DMS53 treated with DMSO at 0.1 percent for 48 hours (cell line): ENCODE data around the gene SHOC1.
"Not testable (repeated sequence)": the region's sequence is repeated elsewhere in the genome, so short reads cannot be mapped to it uniquely, and the experiment has no call there.

Source experiments
- DNase-seq: peaks from one replicate; lab custom pipeline; 2025; ENCODE audit not compliant: unreplicated experiment; lab: John Stamatoyannopoulos, UW

Gene SHOC1

DNA sequence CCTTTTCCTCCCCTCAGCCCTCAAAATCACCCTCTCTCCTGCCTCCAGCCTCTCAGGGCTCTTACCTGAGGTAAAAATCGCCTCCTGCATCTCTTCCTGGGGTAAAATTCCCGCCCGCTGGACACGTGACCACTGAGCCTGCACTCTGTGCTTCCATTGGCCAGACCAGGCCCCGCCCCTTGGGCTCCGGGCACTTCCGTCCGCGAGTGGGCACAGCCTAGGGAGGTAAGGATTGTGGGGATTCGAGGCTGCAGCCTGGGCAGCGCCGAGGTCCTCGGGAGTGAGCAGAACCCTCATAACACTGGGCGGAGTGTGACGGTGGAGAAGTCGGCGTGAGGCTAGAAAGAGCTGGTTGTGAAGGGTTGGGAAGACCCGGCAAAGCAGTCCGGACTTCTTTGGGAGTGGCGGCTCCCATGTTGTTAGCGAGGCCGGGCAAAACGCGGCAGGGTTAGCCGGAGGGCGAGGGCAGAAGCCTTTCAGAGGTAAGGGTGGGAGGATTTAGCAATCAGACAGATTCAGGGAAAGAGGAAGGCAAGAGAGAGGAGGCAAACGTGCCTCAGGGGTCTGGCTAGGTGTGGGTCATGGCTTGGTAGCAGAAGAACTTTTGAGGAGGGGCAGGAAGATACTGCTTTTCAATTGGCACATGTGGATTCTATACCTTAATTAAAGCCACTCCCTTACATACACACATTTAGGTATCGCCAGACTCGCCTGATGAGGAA, at the start of gene SHOC1:
SHOC1 (minus strand) TSS at position 103 of the 722 bp plus-strand sequence. CDS start 3,519 bp downstream, outside the sequence.
- no peak for DNase-seq

DNA sequence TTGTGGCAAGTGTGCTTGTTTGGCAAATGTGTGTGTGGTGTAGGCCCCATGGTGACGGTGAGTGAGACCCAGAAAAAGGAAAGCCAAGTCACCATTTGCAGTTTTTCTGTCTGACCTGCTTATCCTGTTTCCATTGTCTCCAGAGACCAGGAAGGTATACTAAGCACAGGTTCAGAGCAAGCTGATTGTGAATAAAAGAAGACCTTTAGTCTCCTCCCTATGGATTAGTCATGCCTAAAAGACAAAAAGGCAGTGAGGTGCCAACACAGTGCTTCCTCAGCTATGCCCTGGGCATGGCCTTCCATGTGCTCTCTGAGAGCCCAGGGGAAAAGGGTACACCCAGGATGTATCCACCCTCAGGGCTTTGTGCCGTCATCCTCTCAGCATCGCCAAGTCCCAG, 49.2 kb upstream of the SHOC1 start:
- peak; percentile 4 for DNase-seq

DNA sequence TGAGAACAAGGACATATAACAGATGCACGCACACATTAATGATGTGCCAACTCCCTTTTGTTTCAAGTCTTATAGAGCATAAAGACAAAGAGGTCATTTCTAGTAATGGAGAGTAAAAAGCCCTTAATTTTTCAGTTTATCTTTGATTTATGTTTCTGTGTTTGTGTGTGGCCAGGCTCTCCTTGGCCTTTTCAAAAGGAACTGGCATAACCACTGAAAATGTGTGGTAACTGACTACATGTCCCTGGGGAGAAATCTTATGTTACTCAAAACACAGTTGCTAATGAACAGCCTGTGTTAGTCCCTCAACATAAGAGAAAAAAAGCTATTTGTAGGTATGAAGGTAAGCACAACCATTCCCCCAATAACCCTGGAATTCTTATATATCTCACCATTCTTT, 47.6 kb upstream of the SHOC1 start:
- no peak for DNase-seq

DNA sequence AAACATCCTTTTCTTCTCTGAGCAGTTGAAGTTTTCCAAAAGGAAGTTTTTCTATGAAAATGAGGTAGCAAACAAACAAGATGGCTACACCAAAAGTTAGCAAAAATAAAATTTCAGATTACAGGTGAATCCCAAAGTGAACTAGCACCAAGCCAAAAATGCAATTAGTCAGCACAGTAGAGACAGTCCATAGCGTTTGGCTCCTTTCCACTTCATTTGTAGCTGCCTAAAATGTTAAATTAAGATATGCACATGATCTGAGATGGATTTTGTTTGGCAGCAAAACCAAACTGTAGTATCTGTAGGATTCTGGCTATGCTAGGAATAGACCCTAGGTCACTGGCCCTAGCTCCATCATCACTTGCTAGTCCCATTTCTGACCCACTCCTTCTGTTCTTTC, 45.7 kb upstream of the SHOC1 start:
- no peak for DNase-seq

GRCh38 chr9:111839987-111840386, 45.2 kb upstream of the SHOC1 start:
- DNase-seq = no peak

DNA sequence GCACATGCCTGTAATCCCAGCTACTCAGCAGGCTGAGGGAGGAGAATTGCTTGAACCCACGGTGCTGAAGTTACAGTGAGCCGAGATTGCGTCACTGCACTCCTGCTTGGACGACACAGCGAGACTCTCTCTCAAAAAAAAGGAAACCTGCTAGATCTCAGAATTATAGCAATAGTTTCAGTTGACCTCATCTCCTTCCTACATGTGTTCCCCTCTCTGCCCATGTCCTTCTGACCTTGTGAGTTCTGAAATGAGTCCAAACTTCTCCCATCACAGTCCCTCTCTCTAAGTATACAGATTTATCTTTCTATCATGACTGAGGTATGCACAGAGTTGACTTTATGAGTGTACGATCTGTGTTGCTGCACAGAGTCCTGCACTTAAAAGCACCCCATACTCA, 44.6 kb upstream of the SHOC1 start:
- DNase-seq = no peak

- no peak for DNase-seq
Observed at GRCh38 chr9:111838439-111838838, 43.7 kb upstream of the SHOC1 start.

- no peak for DNase-seq
Observed at GRCh38 chr9:111836311-111836710, 41.6 kb upstream of the SHOC1 start.

- no peak for DNase-seq
Observed at GRCh38 chr9:111833941-111834340, 39.2 kb upstream of the SHOC1 start.

DNA sequence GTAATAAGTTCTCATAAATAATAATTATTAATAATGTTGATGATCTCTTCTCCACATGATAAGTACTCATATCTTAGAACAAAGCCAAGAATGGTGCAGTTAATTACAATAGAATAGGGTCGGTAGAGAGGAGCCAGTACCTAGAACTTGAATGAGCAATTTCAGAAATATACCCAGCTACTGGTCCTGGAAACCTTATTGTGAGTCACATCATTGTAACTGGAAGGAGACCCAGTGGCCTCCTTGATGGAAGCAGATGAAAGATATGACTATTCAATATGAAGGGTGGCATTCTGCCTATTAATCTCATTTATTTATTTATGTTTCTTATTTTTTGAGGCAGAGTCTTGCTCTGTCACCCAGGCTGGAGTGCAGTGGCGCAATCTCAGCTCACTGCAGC, 37.7 kb upstream of the SHOC1 start:
- DNase-seq = no peak

DNA sequence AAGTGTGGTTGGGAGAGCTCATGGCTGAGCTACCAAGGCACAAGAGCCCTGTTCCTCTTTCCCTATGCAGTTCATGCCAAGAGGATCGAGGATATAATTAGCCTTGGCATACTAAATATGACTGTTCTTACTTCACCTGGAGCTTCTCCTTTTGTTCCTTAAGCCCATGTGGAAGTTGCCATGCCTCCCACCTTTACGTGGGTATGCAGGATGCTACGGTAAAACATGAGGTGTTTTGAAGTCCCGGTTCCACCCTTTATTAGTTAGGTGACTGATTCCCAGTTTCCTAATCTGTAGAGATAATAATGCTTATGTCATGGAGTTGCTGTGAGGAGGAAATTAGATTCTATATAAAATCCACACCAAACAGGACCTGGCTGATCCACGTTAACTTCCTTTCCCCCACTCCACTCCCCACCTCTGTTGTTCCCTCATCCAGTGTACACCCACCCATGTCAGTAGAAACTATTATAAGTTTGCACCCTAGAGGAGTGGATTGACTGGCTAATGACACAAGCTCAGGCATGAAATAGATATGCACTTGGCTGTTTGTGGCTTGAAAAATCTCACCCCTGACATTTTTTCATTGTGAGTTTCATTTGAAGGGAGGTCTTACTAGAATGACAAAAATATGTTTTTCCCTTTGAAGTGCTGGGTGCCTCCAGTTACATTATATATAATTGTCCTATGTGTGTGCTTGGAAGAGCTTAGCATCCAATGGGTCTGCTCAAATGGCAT, 36.8 kb upstream of the SHOC1 start:
- no peak for DNase-seq

- peak; percentile 3 for DNase-seq
Observed at GRCh38 chr9:111828193-111828592, 33.5 kb upstream of the SHOC1 start.

DNA sequence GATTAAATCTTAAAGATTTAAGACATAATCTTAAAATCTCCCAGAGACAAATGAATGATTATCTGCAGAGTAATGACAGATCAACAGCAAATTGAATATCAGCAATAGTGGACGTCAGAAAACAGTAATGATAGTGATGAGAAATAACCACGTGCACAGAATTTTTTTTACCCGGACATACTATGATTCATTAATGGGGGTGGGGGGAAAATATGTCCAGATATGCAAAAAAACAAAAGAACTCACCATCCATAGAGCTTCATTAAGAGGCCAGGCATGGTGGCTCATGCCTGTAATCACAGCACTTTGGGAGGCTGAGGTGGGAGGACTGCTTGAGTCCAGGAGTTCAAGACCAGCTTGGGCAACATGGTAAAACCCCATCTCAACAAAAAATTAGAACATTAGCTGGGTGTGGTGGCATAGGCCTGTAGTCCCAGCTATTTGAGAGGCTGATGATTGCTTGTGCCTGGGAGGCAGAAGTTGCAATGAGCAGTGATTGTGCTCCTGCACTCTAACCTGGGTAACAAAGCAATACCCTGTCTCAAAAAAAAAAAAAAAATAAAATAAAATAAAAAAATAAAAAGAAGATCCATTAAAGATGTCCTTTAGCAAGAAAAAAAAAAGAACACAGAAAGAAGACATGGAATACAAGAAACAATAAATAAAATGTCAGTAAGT, 30.9 kb upstream of the SHOC1 start:
- DNase-seq = no peak

DNA sequence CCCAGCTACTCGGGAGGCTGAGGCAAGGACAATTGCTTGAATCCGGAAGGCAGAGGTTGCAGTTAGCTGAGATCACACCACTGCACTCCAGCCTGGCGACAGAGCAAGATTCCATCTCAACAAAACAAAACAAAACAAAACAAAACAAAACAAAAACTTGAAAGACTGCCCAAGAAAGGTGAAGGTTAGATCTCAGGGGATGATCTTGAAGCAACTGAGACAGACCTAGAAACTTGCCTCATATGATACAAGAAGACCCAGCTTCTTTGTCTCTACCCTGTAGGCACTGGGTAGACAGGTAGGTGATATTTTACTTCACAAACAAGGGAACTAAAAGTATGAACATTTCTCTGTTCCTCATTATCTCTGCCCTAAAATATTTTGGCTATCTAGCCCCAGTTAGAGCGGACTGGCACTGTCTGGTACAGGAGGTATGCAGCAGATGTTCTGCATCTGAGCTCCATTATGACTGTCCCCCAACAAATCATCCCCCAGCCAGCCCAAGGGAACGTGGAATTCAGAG, 26.3 kb upstream of the SHOC1 start:
- DNase-seq = no peak

GRCh38 chr9:111819360-111819759, 24.6 kb upstream of the SHOC1 start:
- no peak for DNase-seq

- DNase-seq = no peak
Observed at GRCh38 chr9:111815285-111816070, 20.7 kb upstream of the SHOC1 start.

DNA sequence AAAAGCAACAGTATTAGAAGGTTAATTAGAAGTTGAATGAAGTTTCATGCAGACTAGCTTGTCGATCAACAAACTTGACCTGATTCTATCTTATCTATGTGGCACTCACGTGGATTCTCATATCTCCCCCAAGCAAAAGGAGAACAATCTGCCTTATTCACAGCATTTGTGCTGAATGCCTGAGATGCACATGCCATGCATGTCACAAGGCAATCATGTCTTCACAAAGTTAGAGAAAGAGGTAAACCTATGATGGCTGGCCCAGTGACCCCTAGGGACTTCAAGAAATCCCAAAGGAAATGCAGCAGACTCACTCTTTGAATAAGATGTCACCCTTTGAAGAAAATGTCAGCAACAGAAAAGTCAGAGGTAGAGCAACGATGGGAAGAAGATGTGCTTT, 17.6 kb upstream of the SHOC1 start:
- DNase-seq = no peak

DNA sequence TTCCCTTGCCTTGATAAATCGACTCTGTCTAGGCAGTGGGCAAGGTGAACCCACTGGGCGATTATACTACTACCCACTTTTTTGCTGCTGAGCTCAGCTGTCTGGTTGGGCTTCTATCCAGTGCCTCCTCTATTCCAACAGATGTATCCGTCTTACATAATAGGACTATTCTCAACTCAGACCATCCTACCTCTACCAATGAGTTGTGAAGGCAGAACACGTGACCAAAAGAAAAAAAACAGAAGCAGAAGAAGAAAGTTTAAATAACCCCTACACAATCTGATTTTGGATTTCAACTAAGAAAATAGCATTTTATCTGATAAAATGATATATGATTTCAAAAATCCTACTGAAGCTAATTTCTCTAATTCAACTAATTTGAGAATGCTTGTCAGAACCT, 16.2 kb upstream of the SHOC1 start:
- no peak for DNase-seq

DNA sequence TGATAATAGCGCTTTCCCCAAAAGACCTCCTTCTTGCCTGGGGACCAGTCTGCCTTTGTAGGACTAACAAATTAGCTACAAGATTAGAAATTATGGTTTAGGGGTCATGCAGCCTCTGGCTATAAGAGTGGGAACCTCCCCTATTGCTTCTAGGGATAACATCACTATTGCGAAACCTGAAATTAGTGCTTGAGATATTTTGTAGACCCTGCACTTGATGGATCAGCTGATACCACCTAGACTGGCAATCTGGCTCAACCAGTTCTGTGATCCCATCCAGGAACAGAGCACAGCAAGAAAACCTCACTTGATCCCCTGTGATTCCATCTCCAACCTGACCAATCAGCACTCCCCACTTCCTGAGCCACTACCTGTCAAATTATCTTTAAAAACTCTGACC, 15.7 kb upstream of the SHOC1 start:
- DNase-seq = not testable (repeated sequence)

- DNase-seq = no peak
Observed at GRCh38 chr9:111807197-111807596, 12.5 kb upstream of the SHOC1 start.

DNA sequence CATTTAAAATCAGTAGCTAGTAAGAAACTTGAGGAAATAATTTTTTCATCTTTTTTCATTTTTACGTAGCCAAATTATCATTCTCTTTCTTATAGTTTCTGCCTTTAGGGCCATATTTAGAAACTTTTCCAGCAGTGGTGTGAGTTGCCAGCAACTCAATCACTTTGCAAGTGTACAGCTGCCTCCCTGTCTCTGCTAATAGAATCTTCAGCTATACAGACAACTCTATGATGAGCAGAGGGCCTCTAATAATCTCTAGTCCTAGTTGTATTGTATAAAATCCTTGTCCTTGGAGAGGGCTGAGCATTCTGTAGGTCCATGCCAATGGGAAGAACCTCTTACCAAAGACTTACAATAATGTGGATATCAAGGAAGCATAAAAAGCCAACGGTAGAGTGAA, 11.5 kb upstream of the SHOC1 start:
- no peak for DNase-seq
